Caco-2 (cell line): ENCODE results near the gene HES5. TPM values are rescaled to one million over a fixed set of nuclear protein-coding genes. Genes with fewer than 3 reads are reported as not detected.

ENCODE experiments used
- BruUV-seq: library from RNA; stranded (reverse); fragments of 400-500 nt; replicated peaks from 2 replicates; lab custom pipeline; 2021; lab: Mats Ljungman, UMichigan
- CTCF ChIA-PET: fragments of 300-600 bp; sonication (Branson Sonifier 250); formaldehyde crosslinking; loops from one replicate; lab custom pipeline; 2022; ENCODE audit warnings: antibody characterized with exemption; lab: Charles Lee
- POLR2A ChIA-PET: fragments of 300-600 bp; sonication (Branson Sonifier 250); formaldehyde crosslinking; loops from one replicate; lab custom pipeline; 2022; ENCODE audit warnings: antibody characterized with exemption; lab: Charles Lee
- DNase-seq, 2 experiments: peaks; one replicate each; pipeline versions ENCODE4 v3.0.0 to v3.0.0-alpha.2; 2020 to 2022
- H3K27me3 ChIP-seq: replicated peaks from 2 replicates; pipeline ENCODE4 v1.6.0; 2011; ENCODE audit warnings: low read length; ENCODE audit not compliant: control insufficient read depth, insufficient read depth
- H3K36me3 ChIP-seq: 2 replicates; pipeline ENCODE4 v1.5.1; 2011; ENCODE audit warnings: low read length; ENCODE audit not compliant: control insufficient read depth, insufficient read depth
- H3K4me1 ChIP-seq: fragments of 250-450 bp; sonication (Bioruptor Pico); 2 replicates; pipeline ENCODE4 v1.5.1; 2020; ENCODE audit warnings: mild to moderate bottlenecking
- H3K4me3 ChIP-seq: 2 replicates; pipeline ENCODE4 v1.5.1; 2011; ENCODE audit warnings: low read depth, mild to moderate bottlenecking, control low read depth, low read length
- H3K9me3 ChIP-seq: fragments of 250-450 bp; sonication (Bioruptor Pico); 2 replicates; pipeline ENCODE4 v1.5.1; 2020; ENCODE audit warnings: mild to moderate bottlenecking, moderate library complexity
- H3K27ac Mint-ChIP-seq: one replicate; pipeline ENCODE4 v1.8.0; 2022; ENCODE audit warnings: mixed read lengths; ENCODE audit not compliant: unreplicated experiment
- H3K27me3 Mint-ChIP-seq: one replicate; pipeline ENCODE4 v1.8.0; 2022; ENCODE audit warnings: mixed read lengths; ENCODE audit not compliant: insufficient read depth, unreplicated experiment
- H3K36me3 Mint-ChIP-seq: one replicate; pipeline ENCODE4 v1.8.0; 2022; ENCODE audit warnings: mild to moderate bottlenecking, mixed read lengths; ENCODE audit not compliant: insufficient read depth, unreplicated experiment
- H3K4me1 Mint-ChIP-seq: one replicate; pipeline ENCODE4 v1.8.0; 2022; ENCODE audit warnings: low read depth, mixed read lengths; ENCODE audit not compliant: unreplicated experiment
- H3K4me3 Mint-ChIP-seq: one replicate; pipeline ENCODE4 v1.8.0; 2022; ENCODE audit warnings: mild to moderate bottlenecking, moderate library complexity, mixed read lengths; ENCODE audit not compliant: unreplicated experiment
- H3K9me3 Mint-ChIP-seq: one replicate; pipeline ENCODE4 v1.8.0; 2022; ENCODE audit warnings: mixed read lengths; ENCODE audit not compliant: unreplicated experiment
- CTCF ChIP-seq, 2 experiments: fragments of 200-600 bp in 1 of 2; IDR thresholded peaks; 1 replicate in 1 of 2; 2 replicates in 1 of 2; pipeline versions ENCODE4 v1.5.1 to v1.8.0; 2011 to 2022; ENCODE audit warnings: antibody characterized with exemption in 1 of 2, control low read depth in 1 of 2, inconsistent platforms in 1 of 2, low read depth in 1 of 2, low read length in 1 of 2, mild to moderate bottlenecking in 1 of 2, moderate library complexity in 1 of 2; ENCODE audit not compliant: insufficient read depth in 1 of 2, severe bottlenecking in 1 of 2, unreplicated experiment in 1 of 2
- intact Hi-C: fragments of 100-400 bp; cut with micrococcal nuclease; formaldehyde crosslinking; loops from one replicate; pipeline ENCODE4 v1.10.0; 2022; ENCODE audit not compliant: unreplicated experiment
- total RNA-seq: library from RNA; stranded (reverse); gene quantifications from 2 replicates; pipeline ENCODE4 v1.2.3, GENCODE V29; 2022

HES5 gene
- total RNA-seq, 1 experiment from 2014 or later = not detected

GRCh38 chr1:2542246-2542915 is 12.3 kb upstream of the HES5 start:
- Mint-ChIP-seq H3K4me3 (no peak overlapping the region), H3K9me3 (no peaks in the 10 kb centered on the region), H3K27ac (no peak overlapping the region), H3K27me3 (no peaks in the 10 kb centered on the region), H3K36me3 (peaks cover 6% of the 10 kb centered on the region), H3K4me1 (no peaks in the 10 kb centered on the region)
- Histone ChIP-seq H3K9me3 (no peaks in the 10 kb centered on the region), H3K4me3 (no peak overlapping the region), H3K4me1 (peaks cover 3% of the 10 kb centered on the region), H3K36me3 (no peaks in the 10 kb centered on the region), H3K27me3 (no peaks in the 10 kb centered on the region)
- ChIA-PET CTCF (no interaction called here), POLR2A (no interaction called here)
- TF ChIP-seq CTCF (IDR thresholded peaks at IDR 0.05; ENCODE audit: insufficient read depth in 1 of 2, low read depth in 1 of 2, low read length in 1 of 2, severe bottlenecking in 1 of 2, unreplicated experiment in 1 of 2) = no peak
- intact Hi-C loops = no loop called here
- DNase-seq = no peak
- BruUV-seq = no TSS peak

- H3K36me3 Mint-ChIP-seq = peaks cover 4% of the 10 kb centered on the region
- H3K27me3 Mint-ChIP-seq = no peaks in the 10 kb centered on the region
- no peak overlapping the region for H3K27ac Mint-ChIP-seq
- no TSS peak for BruUV-seq
- no peak for DNase-seq
- no peak for TF ChIP-seq CTCF (IDR thresholded peaks at IDR 0.05; ENCODE audit: insufficient read depth in 1 of 2, low read depth in 1 of 2, low read length in 1 of 2, severe bottlenecking in 1 of 2, unreplicated experiment in 1 of 2)
- H3K9me3 Mint-ChIP-seq = no peaks in the 10 kb centered on the region
- no peaks in the 10 kb centered on the region for H3K4me1 Mint-ChIP-seq
- POLR2A ChIA-PET = no interaction called here
- CTCF ChIA-PET = no interaction called here
- Histone ChIP-seq H3K36me3 (no peaks in the 10 kb centered on the region), H3K27me3 (no peaks in the 10 kb centered on the region), H3K4me3 (no peak overlapping the region), H3K4me1 (no peaks in the 10 kb centered on the region), H3K9me3 (no peaks in the 10 kb centered on the region)
- no peak overlapping the region for H3K4me3 Mint-ChIP-seq
- intact Hi-C loops = no loop called here
Measured at GRCh38 chr1:2541619-2542245, 11.7 kb upstream of the HES5 start.

- POLR2A ChIA-PET = no interaction called here
Measured at GRCh38 chr1:2540816-2541492, 10.9 kb upstream of the HES5 start.

More at GRCh38 chr1:2540816-2541492, 10.9 kb upstream of the HES5 start:
- BruUV-seq = no TSS peak
- Mint-ChIP-seq H3K27ac (no peak overlapping the region), H3K4me3 (no peak overlapping the region), H3K4me1 (no peaks in the 10 kb centered on the region), H3K9me3 (no peaks in the 10 kb centered on the region), H3K36me3 (no peaks in the 10 kb centered on the region), H3K27me3 (no peaks in the 10 kb centered on the region)
- TF ChIP-seq CTCF (IDR thresholded peaks at IDR 0.05; ENCODE audit: insufficient read depth in 1 of 2, low read depth in 1 of 2, low read length in 1 of 2, severe bottlenecking in 1 of 2, unreplicated experiment in 1 of 2) = no peak
- no peaks in the 10 kb centered on the region for H3K36me3 ChIP-seq
- no peak for DNase-seq
- no peaks in the 10 kb centered on the region for H3K9me3 ChIP-seq
- no peaks in the 10 kb centered on the region for H3K4me1 ChIP-seq
- no peaks in the 10 kb centered on the region for H3K27me3 ChIP-seq
- no peak overlapping the region for H3K4me3 ChIP-seq
- CTCF ChIA-PET = no interaction called here
- intact Hi-C loops = no loop called here
